OCI-M2 (cell line): ENCODE data around the gene HDAC4.

Experiments
- DNase-seq: peaks from one replicate; lab custom pipeline; 2025; ENCODE audit not compliant: unreplicated experiment; lab: John Stamatoyannopoulos, UW

HDAC4 gene

GRCh38 chr2:239385096-239386000 is 15.5 kb downstream of the HDAC4 start:
- no peak for DNase-seq

- no peak for DNase-seq
Observed at GRCh38 chr2:239383759-239384156, 17.1 kb downstream of the HDAC4 start.

DNA sequence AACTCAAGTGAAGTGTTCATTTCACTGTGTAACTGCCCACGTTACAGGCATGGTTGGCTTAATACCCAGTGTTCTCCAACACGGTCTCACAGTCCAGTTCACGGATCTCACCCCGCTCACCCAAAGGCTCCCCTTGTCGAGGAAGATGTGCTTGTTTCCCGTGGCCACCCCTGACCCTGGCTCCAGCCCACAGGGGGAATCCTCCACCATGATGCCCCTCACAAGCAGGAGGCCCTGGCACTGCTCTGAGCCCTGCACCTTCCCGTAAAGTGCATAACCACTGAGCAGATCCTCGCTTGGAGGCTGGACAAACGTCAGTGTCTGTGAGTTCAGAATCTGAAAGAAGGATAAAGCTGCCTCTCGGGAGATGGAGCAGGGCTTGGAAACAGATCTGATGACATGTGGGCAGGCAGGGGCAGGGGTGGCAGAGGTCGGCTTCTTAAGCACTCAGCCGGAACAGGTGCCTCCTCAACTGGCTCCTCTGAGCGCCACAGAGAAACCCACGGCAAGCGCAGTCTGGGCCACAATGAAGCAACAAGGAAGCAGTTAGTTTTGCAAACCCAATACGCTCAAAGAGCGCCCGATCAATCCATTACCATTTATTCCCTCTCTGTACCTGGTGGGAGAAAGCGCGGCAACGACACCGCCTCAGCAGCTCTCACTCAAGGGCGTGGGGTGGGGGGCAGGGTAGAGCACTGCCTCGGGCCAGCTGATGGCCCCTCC is 17.6 kb downstream of the HDAC4 start:
- no peak for DNase-seq

GRCh38 chr2:239382384-239382880 is 18.4 kb downstream of the HDAC4 start:
- DNase-seq, result no peak

GRCh38 chr2:239381709-239382134 is 19.1 kb downstream of the HDAC4 start:
- DNase-seq, result no peak

GRCh38 chr2:239380831-239381708 is 19.8 kb downstream of the HDAC4 start:
- no peak for DNase-seq

- no peak for DNase-seq
Observed at GRCh38 chr2:239379641-239380170, 21.1 kb downstream of the HDAC4 start.

GRCh38 chr2:239378918-239379640 is 21.7 kb downstream of the HDAC4 start:
- DNase-seq, result no peak

GRCh38 chr2:239378021-239378917 is 22.6 kb downstream of the HDAC4 start:
- no peak for DNase-seq

- DNase-seq, result no peak
Observed at GRCh38 chr2:239377591-239377990, 23.2 kb downstream of the HDAC4 start.

DNA sequence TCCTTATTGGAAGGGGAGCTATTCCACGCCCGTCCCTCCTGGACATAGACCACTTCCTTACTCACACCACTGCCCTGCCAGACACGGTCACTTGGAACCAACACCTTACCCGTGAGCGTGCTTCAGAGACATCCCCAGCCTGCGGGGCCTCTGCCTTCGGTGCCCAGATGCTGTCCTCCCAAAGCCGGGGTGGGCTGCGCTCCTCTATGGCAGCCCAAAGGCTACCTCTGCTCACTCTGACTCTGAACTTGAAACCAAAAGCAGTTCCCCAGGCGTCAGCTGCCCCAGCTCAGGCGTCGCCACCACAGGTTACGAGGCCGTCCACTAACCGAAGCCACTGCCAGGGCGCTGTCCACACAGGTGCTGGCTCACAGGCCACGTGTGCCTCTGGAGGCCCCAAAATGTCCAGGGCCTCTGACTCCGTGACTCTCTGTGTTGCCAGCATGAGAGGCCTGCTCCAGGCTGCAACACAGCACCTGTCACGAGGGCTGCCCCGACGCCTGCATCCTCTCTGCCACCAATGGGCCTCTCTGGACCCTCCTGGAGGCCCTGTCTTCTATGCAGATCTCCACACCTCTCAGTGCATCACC is 23.8 kb downstream of the HDAC4 start:
- DNase-seq, result no peak

- DNase-seq, result no peak
Observed at GRCh38 chr2:239376351-239376750, 24.5 kb downstream of the HDAC4 start.

DNA sequence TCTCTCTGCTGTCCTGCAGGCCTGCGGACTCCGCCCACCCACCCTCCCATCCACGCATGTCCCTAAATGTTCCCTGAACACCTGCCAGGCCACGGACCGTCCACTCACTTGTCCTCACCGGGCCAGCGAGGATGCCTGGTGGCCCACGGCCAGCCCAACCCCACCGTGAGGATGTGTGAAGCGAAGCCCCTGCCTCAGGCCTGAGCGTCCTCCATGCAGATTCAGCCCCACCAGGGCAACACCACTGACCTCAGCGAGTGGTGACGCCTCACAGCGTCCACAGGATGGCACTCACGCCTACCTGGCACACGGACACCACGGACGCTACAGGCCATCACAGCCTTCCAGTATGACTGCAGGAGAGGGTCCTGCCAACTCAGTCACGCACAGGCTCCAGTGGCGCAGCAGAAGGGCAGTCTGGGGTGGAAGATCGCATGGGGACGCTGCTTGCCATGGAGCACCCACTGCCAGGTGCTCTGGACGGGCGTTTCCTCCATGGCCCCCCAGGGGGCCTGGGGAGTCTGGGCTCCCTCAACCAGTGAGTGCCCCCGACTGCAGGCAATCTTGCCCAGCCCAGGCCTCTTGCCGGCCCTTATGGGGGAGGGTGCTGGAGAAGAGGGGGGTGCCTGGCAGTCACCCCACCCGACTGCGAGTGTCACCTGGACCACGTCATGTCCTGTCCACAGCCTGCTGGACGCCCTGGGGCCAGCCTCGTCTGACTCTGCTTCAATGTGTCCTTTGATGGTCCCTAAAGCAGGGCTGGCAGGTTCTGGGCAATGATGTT is 25.4 kb downstream of the HDAC4 start:
- DNase-seq, result no peak

DNA sequence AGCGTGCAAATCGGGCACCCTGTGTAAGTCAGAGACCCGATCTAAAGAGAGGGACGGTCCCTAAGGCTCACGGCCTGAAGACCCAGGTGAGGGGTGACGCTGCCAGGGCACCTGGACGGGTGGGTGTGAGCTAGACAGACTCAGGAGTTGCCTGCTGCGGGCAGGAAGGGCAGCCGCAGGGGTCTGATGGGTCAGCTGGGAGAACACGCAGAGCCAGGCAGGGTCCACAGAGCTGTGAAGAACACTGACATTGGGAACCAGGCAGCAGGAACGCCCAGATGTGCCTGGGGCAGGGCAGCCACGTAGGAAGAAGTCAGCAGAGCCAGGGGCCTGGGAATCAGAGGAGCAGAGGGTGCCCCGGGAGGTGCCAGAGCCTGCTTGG is 25.9 kb downstream of the HDAC4 start:
- DNase-seq, result no peak

- no peak for DNase-seq
Observed at GRCh38 chr2:239372835-239373234, 28.0 kb downstream of the HDAC4 start.

- no peak for DNase-seq
Observed at GRCh38 chr2:239371726-239372686, 28.8 kb downstream of the HDAC4 start.
